ENCODE data around the gene IL1RN. TPM values are rescaled to one million over a fixed set of nuclear protein-coding genes. Genes with fewer than 3 reads are reported as not detected.

IL1RN gene
- total RNA-seq, 4 donors from 2014 or later: 0.51 to 0.91 TPM; not detected in 2

DNA sequence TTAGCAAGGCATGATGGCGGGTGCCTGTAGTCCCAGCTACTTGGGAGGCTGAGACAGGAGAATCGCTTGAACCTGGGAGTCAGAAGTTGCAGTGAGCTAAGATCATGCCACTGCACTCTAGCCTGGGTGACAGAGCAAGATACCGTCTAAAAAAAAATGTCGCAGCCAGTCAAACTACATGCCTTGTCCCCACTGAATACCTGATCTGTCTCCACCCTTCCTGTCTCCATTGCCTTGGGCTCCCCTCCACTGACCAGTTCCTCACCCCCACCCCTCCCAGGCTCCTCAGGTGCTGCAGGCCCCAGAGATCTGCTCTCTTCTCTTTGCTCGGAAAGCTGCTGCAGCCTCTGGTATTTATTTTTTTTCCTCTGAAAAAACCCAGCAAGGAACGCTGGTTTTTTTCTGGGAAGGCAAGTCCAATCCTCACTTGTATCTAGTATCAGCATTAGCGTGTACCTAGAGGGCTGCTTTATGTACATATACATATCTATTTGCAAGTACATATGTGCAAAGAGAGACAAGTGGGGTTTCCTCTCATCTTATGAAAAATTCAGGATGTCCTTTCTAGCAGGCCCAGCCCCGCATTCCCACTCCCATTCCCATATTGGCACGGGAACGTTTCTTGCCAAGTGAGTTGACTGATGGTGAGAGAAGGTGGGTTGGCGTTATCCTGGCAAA lies 50.8 kb downstream of the IL1RN start:
- intact Hi-C loops (cut with DNase I; ENCODE audit: low total_unique reads): no loop called here
- H3K36me3 ChIP-seq: no peaks in the 10 kb centered on the region
- in situ Hi-C loops (cut with MboI; ENCODE audit: low sequenced_read_pairs in 4 of 4): no loop called here
- DNase-seq: no peak
- no peaks in the 10 kb centered on the region for H3K9me3 ChIP-seq
- ATAC-seq: no peak
- TF ChIP-seq POLR2A (IDR thresholded peaks at IDR 0.05): no peak
- TF ChIP-seq, protein P1, sequence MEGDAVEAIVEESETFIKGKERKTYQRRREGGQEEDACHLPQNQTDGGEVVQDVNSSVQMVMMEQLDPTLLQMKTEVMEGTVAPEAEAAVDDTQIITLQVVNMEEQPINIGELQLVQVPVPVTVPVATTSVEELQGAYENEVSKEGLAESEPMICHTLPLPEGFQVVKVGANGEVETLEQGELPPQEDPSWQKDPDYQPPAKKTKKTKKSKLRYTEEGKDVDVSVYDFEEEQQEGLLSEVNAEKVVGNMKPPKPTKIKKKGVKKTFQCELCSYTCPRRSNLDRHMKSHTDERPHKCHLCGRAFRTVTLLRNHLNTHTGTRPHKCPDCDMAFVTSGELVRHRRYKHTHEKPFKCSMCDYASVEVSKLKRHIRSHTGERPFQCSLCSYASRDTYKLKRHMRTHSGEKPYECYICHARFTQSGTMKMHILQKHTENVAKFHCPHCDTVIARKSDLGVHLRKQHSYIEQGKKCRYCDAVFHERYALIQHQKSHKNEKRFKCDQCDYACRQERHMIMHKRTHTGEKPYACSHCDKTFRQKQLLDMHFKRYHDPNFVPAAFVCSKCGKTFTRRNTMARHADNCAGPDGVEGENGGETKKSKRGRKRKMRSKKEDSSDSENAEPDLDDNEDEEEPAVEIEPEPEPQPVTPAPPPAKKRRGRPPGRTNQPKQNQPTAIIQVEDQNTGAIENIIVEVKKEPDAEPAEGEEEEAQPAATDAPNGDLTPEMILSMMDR (IDR thresholded peaks at IDR 0.05 in 4 of 5, conservative IDR thresholded peaks at IDR 0.05 in 1 of 5): no peak
- no peaks in the 10 kb centered on the region for H3K27me3 ChIP-seq
- H3K4me3 ChIP-seq: no peak overlapping the region
- H3K27ac ChIP-seq: no peak overlapping the region
- H3K4me1 ChIP-seq: no peaks in the 10 kb centered on the region

DNA sequence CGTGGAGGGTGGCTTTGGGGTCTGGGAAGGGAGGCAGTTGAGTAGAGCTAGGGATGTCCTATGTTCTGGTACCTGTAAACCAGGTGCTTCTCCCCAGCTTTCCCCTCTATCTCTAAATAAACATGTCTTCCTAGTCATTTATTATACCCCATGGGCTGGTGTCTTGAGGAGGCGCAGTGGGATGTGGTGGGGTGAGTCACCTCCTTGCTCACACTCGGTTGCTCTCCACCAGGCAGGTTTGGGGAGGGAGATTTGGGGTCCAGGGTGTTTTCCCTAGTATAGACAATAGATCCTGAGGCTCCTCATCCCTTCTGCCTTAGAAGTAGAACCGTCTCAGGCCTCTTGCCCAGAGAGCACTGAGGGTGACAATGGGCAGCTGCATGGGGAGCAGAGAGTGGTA lies 51.5 kb downstream of the IL1RN start:
- H3K27me3 ChIP-seq: no peaks in the 10 kb centered on the region
- no peak for TF ChIP-seq POLR2A (IDR thresholded peaks at IDR 0.05)
- TF ChIP-seq, protein P1 (IDR thresholded peaks at IDR 0.05 in 4 of 5, conservative IDR thresholded peaks at IDR 0.05 in 1 of 5): no peak
- H3K4me3 ChIP-seq: no peak overlapping the region
- H3K4me1 ChIP-seq: no peaks in the 10 kb centered on the region
- ATAC-seq: no peak
- DNase-seq: no peak
- no peaks in the 10 kb centered on the region for H3K9me3 ChIP-seq
- H3K27ac ChIP-seq: no peak overlapping the region
- H3K36me3 ChIP-seq: no peaks in the 10 kb centered on the region
- intact Hi-C loops (cut with DNase I; ENCODE audit: low total_unique reads): no loop called here
- in situ Hi-C loops (cut with MboI; ENCODE audit: low sequenced_read_pairs in 4 of 4): no loop called here

DNA sequence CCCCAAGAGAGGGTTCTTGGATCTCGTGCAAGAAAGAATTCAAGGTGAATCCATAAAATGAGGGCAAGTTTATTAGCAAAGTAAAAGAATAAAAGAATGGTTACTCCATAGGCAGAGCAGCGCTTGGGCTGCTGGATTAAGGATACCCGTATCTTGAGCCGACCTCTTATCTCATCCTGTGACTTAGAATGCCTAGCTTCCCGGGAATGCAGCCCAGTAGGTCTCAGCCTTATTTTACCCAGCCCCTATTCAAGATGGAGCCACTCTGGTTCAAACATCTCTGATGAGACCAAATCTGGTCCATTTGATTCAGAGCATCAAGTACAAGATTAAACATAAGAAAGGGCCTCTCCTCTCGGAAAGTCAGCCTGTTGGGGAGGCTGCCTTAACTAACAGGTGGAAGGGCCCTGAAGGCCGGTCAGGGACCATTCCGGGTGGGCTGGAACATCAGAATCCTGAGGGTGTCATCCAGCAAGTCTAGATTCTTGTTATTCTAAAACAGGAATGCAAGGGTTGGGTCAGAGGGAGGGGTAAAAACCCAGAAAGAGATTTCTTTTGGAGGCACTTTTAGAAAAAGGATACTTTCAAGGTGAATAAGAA lies 52.1 kb downstream of the IL1RN start:
- ATAC-seq: no peak
- H3K27ac ChIP-seq: no peak overlapping the region
- no peak for DNase-seq
- TF ChIP-seq POLR2A (IDR thresholded peaks at IDR 0.05): no peak
- TF ChIP-seq, protein P1 (IDR thresholded peaks at IDR 0.05 in 4 of 5, conservative IDR thresholded peaks at IDR 0.05 in 1 of 5): no peak
- H3K4me3 ChIP-seq: no peak overlapping the region
- H3K36me3 ChIP-seq: no peaks in the 10 kb centered on the region
- H3K27me3 ChIP-seq: no peaks in the 10 kb centered on the region
- intact Hi-C loops (cut with DNase I; ENCODE audit: low total_unique reads) (no loop called here), in situ Hi-C loops (cut with MboI; ENCODE audit: low sequenced_read_pairs in 4 of 4) (no loop called here)
- H3K4me1 ChIP-seq: no peaks in the 10 kb centered on the region
- H3K9me3 ChIP-seq: no peaks in the 10 kb centered on the region

DNA sequence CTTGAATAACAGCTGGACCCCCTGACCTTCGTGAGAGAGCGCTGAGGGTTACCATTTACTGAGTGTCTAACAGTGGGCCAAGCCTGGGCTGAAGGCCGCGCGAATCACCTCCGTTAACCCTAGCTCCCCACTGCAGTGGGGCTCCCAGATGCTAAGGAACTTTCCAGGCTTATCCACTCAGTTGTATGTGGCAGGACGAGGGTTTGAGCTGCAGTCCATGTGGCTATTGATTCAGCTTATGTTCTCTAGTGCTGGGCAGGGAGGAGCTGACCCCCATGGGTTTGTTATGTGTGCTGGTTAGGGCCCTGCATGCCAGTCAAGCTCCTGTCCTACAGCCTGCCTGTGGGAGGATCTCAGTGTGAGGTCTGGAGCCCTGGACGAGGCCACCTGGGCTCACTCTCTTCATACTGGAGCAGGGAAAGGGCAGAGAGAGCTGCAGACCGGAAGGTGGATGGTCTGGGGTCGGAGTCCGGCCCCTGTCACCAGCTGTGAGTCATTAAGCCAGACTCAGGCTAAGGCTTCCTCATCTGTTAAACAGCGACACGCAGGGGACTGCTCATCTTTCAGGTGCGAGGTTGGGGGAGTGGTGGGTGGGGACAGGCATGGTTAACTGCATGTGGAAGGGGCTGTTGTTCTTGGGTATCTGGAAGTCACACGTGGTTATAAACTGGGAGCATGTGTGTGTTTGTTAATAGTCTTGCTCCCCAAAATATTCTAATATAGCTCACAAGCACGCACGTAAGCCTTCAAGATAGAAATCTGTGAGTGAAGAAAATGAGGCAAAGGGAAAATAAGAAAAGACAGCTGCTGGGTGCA lies 52.9 kb downstream of the IL1RN start:
- H3K9me3 ChIP-seq: no peaks in the 10 kb centered on the region
- H3K27me3 ChIP-seq: no peaks in the 10 kb centered on the region
- DNase-seq (no peak), ATAC-seq (no peak)
- H3K27ac ChIP-seq: no peak overlapping the region
- in situ Hi-C loops (cut with MboI; ENCODE audit: low sequenced_read_pairs in 4 of 4) (no loop called here), intact Hi-C loops (cut with DNase I; ENCODE audit: low total_unique reads) (no loop called here)
- TF ChIP-seq POLR2A (IDR thresholded peaks at IDR 0.05): no peak
- TF ChIP-seq, protein P1 (IDR thresholded peaks at IDR 0.05 in 4 of 5, conservative IDR thresholded peaks at IDR 0.05 in 1 of 5): no peak
- H3K36me3 ChIP-seq: no peaks in the 10 kb centered on the region
- H3K4me3 ChIP-seq: no peak overlapping the region
- no peaks in the 10 kb centered on the region for H3K4me1 ChIP-seq
